ENCODE results near the gene ZER1.

DNA sequence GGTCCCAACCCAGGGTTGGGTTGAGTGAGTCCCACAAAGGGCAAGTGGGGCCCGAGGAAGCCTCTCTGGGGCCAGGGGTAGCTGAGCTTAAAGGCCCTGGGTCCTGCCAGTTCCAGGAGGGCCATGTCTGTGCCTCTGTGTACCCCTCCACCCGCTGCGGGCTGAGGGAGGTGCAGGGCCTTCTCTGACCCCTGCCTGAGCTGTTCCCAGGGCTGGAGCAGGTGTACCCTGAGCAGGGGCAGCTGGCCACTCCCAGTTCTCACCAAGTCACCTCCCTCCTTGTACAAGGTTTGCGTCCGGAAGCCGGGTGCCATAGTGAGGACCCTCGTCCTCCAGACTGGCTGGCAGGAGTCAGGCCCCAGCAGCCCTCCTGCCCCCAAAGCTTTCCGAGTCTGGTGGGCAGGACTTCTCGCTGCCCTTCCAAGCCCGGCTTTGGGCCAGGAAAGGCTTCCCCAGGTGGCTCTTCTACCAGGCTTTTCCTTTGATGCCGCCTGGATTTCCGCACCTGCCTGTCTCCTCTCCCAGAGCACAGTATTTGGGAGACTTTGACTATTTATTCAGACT lies 37.4 kb upstream of the ZER1 start:
- TF ChIP-seq, protein P1, sequence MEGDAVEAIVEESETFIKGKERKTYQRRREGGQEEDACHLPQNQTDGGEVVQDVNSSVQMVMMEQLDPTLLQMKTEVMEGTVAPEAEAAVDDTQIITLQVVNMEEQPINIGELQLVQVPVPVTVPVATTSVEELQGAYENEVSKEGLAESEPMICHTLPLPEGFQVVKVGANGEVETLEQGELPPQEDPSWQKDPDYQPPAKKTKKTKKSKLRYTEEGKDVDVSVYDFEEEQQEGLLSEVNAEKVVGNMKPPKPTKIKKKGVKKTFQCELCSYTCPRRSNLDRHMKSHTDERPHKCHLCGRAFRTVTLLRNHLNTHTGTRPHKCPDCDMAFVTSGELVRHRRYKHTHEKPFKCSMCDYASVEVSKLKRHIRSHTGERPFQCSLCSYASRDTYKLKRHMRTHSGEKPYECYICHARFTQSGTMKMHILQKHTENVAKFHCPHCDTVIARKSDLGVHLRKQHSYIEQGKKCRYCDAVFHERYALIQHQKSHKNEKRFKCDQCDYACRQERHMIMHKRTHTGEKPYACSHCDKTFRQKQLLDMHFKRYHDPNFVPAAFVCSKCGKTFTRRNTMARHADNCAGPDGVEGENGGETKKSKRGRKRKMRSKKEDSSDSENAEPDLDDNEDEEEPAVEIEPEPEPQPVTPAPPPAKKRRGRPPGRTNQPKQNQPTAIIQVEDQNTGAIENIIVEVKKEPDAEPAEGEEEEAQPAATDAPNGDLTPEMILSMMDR (IDR thresholded peaks at IDR 0.05; ENCODE audit: insufficient read depth, low read length, poor library complexity, severe bottlenecking): no peak
- TF ChIP-seq EZH2phosphoT487 (conservative IDR thresholded peaks at IDR 0.05; ENCODE audit: low read length): no peak

Data from SU-DHL-6 (cell line).